Measurements from ENCODE around the gene PTPA.
A peak's percentile ranks its signal among the peaks of the same experiment; 100 is the strongest.
"Not testable (repeated sequence)": the region's sequence is repeated elsewhere in the genome, so short reads cannot be mapped to it uniquely, and the experiment has no call there.

PTPA gene

GRCh38 chr9:129108805-129109536 lies 2.2 kb upstream of the PTPA start:
- no peak for DNase-seq (ENCODE audit: low read depth in 1 of 2, low spot score in 1 of 2)

GRCh38 chr9:129109537-129109903 lies 1.7 kb upstream of the PTPA start:
- no peak for DNase-seq (ENCODE audit: low read depth in 1 of 2, low spot score in 1 of 2)

GRCh38 chr9:129109952-129110739 lies 1.1 kb upstream of the PTPA start:
- DNase-seq (ENCODE audit: low read depth in 1 of 2, low spot score in 1 of 2) = no peak

GRCh38 chr9:129111528-129112151 lies 425 bp downstream of the PTPA start:
- DNase-seq (ENCODE audit: low read depth in 1 of 2, low spot score in 1 of 2) = peak in 1 of 2 donors; percentile 11

- not testable (repeated sequence) for DNase-seq (ENCODE audit: low read depth in 1 of 2, low spot score in 1 of 2)
Observed at GRCh38 chr9:129112526-129112925, 1.3 kb downstream of the PTPA start.

- DNase-seq (ENCODE audit: low read depth in 1 of 2, low spot score in 1 of 2) = no peak
Observed at GRCh38 chr9:129113645-129114304, 2.6 kb downstream of the PTPA start.

GRCh38 chr9:129118799-129119198 lies 7.6 kb downstream of the PTPA start:
- no peak for DNase-seq (ENCODE audit: low read depth in 1 of 2, low spot score in 1 of 2)

- no peak for DNase-seq (ENCODE audit: low read depth in 1 of 2, low spot score in 1 of 2)
Observed at GRCh38 chr9:129121483-129121882, 10.3 kb downstream of the PTPA start.

GRCh38 chr9:129122133-129122532 lies 10.9 kb downstream of the PTPA start:
- DNase-seq (ENCODE audit: low read depth in 1 of 2, low spot score in 1 of 2) = no peak

GRCh38 chr9:129122976-129123375 lies 11.8 kb downstream of the PTPA start:
- not testable (repeated sequence) for DNase-seq (ENCODE audit: low read depth in 1 of 2, low spot score in 1 of 2)

GRCh38 chr9:129124506-129125069 lies 13.4 kb downstream of the PTPA start:
- no peak for DNase-seq (ENCODE audit: low read depth in 1 of 2, low spot score in 1 of 2)

- DNase-seq (ENCODE audit: low read depth in 1 of 2, low spot score in 1 of 2) = no peak
Observed at GRCh38 chr9:129125478-129125877, 14.3 kb downstream of the PTPA start.

GRCh38 chr9:129126749-129127618 lies 15.8 kb downstream of the PTPA start:
- no peak for DNase-seq (ENCODE audit: low read depth in 1 of 2, low spot score in 1 of 2)

GRCh38 chr9:129128689-129129088 lies 17.5 kb downstream of the PTPA start:
- DNase-seq (ENCODE audit: low read depth in 1 of 2, low spot score in 1 of 2) = no peak

- DNase-seq (ENCODE audit: low read depth in 1 of 2, low spot score in 1 of 2) = not testable (repeated sequence)
Observed at GRCh38 chr9:129130271-129130670, 19.1 kb downstream of the PTPA start.

GRCh38 chr9:129130791-129131190 lies 19.6 kb downstream of the PTPA start:
- DNase-seq (ENCODE audit: low read depth in 1 of 2, low spot score in 1 of 2) = no peak

- peak; percentile 72 to 75 for DNase-seq (ENCODE audit: low read depth in 1 of 2, low spot score in 1 of 2)
Observed at GRCh38 chr9:129131300-129132145, 20.3 kb downstream of the PTPA start.

- DNase-seq (ENCODE audit: low read depth in 1 of 2, low spot score in 1 of 2) = no peak
Observed at GRCh38 chr9:129133082-129133481, 21.9 kb downstream of the PTPA start.

GRCh38 chr9:129135476-129135875 lies 24.3 kb downstream of the PTPA start:
- no peak for DNase-seq (ENCODE audit: low read depth in 1 of 2, low spot score in 1 of 2)

Data from stimulated activated CD4-positive, alpha-beta T cell treated with anti-CD3 and anti-CD28 coated beads, Interleukin-15, amount 100 ng/mL, for 1 hour (primary cell).